OCI-LY7 (cell line): ENCODE results near the gene SMOC1. TPM values are rescaled to one million over a fixed set of nuclear protein-coding genes. Genes with fewer than 3 reads are reported as not detected.

Source experiments
- BruUV-seq: library from RNA; stranded (reverse); fragments of 400-500 nt; replicated peaks from 2 replicates; lab custom pipeline; 2021; lab: Mats Ljungman, UMichigan
- CTCF ChIA-PET: fragments of 300-600 bp; sonication (Branson Sonifier 250); formaldehyde crosslinking; loops from one replicate; lab custom pipeline; 2022; ENCODE audit warnings: antibody characterized with exemption; ENCODE audit not compliant: unreplicated experiment; lab: Charles Lee
- POLR2A ChIA-PET: fragments of 300-600 bp; sonication (Branson Sonifier 250); formaldehyde crosslinking; loops from one replicate; lab custom pipeline; 2022; ENCODE audit warnings: antibody characterized with exemption; lab: Charles Lee
- DNase-seq: peaks from one replicate; pipeline ENCODE4 v3.0.0-alpha.2; 2015; ENCODE audit warnings: low spot score
- H2AFZ ChIP-seq: fragments of 200-600 bp; sonication (generic), shearing (Covaris generic); 2 replicates; pipeline ENCODE4 v1.6.1; 2014; ENCODE audit warnings: mild to moderate bottlenecking, antibody characterized with exemption, low read length, moderate library complexity
- H3K27ac ChIP-seq: fragments of 200-600 bp; sonication (generic); 2 replicates; pipeline ENCODE4 v1.5.1; 2014; ENCODE audit warnings: mixed run types, low read depth, mild to moderate bottlenecking, moderate library complexity, low read length, inconsistent platforms; ENCODE audit not compliant: poor library complexity, severe bottlenecking
- H3K36me3 ChIP-seq: fragments of 200-600 bp; sonication (generic); 2 replicates; pipeline ENCODE4 v1.6.1; 2014; ENCODE audit warnings: mild to moderate bottlenecking, antibody characterized with exemption, low read length, moderate library complexity, mixed read lengths; ENCODE audit not compliant: insufficient read depth
- H3K4me1 ChIP-seq: fragments of 200-600 bp; sonication (generic); 2 replicates; pipeline ENCODE4 v1.5.1; 2014; ENCODE audit warnings: mild to moderate bottlenecking, low read length; ENCODE audit not compliant: insufficient read depth, poor library complexity, severe bottlenecking
- H3K4me2 ChIP-seq: fragments of 200-600 bp; sonication (generic); 2 replicates; pipeline ENCODE4 v1.6.1; 2014; ENCODE audit warnings: mild to moderate bottlenecking, low read length
- H3K4me3 ChIP-seq: fragments of 200-600 bp; sonication (generic); 2 replicates; pipeline ENCODE4 v1.5.1; 2014; ENCODE audit warnings: mild to moderate bottlenecking, low read depth, low read length; ENCODE audit not compliant: poor library complexity, severe bottlenecking
- H3K79me2 ChIP-seq: fragments of 200-600 bp; sonication (generic); 2 replicates; pipeline ENCODE4 v1.6.1; 2016; ENCODE audit warnings: low read depth, mild to moderate bottlenecking, low read length, moderate library complexity, mixed read lengths; ENCODE audit not compliant: insufficient read depth
- H3K9me2 ChIP-seq: fragments of 200-600 bp; sonication (generic); 2 replicates; pipeline ENCODE4 v1.6.1; 2016; ENCODE audit warnings: mild to moderate bottlenecking, low read length, mixed read lengths; ENCODE audit not compliant: insufficient read depth
- H3K9me3 ChIP-seq: fragments of 200-600 bp; sonication (generic); 2 replicates; pipeline ENCODE4 v1.6.1; 2014; ENCODE audit warnings: mild to moderate bottlenecking, mixed run types, low read length, mixed read lengths
- H4K20me1 ChIP-seq: fragments of 200-600 bp; sonication (generic); 2 replicates; pipeline ENCODE4 v1.6.1; 2014; ENCODE audit warnings: mild to moderate bottlenecking, antibody characterized with exemption, low read length, moderate library complexity, mixed read lengths; ENCODE audit not compliant: insufficient read depth
- CTCF ChIP-seq: fragments of 200-600 bp; sonication (generic); conservative IDR thresholded peaks from 2 replicates; pipeline ENCODE4 v1.5.1; 2014; ENCODE audit warnings: mild to moderate bottlenecking, antibody characterized with exemption, low read length, moderate library complexity, mixed read lengths
- EZH2phosphoT487 ChIP-seq: fragments of 200-600 bp; sonication (generic); IDR thresholded peaks from 2 replicates; pipeline ENCODE4 v1.6.1; 2018; ENCODE audit warnings: low read depth, borderline replicate concordance, mild to moderate bottlenecking, mixed run types, antibody characterized with exemption, low read length, moderate library complexity, mixed read lengths
- intact Hi-C: fragments of 100-400 bp; cut with micrococcal nuclease; formaldehyde crosslinking; loops from one replicate; pipeline ENCODE4 v1.10.0; 2022; ENCODE audit not compliant: unreplicated experiment
- total RNA-seq, 2 experiments: library from RNA; depleted of rRNA in 1 of 2; stranded (reverse); fragments of >200 nt in 1 of 2; shearing (Covaris generic) in 1 of 2; gene quantifications; 2 replicates each; pipeline ENCODE4 v1.2.3, GENCODE V29; 2014 to 2022

The SMOC1 gene
- total RNA-seq, 2 experiments from 2014 or later: not detected

GRCh38 chr14:70036665-70037064, 157.4 kb downstream of the SMOC1 start:
- no peaks in the 10 kb centered on the region for H3K9me2 ChIP-seq
- no peaks in the 10 kb centered on the region for H3K9me3 ChIP-seq
- no peaks in the 10 kb centered on the region for H3K36me3 ChIP-seq
- no peak overlapping the region for H3K27ac ChIP-seq
- H3K4me1 ChIP-seq: no peaks in the 10 kb centered on the region
- H3K4me3 ChIP-seq: no peak overlapping the region
- ChIA-PET CTCF (no interaction called here), POLR2A (no interaction called here)
- TF ChIP-seq EZH2phosphoT487 (no peak), CTCF (0 out of 2 replicates have a peak, but pooled peaks have one; percentile 20)
- BruUV-seq: no TSS peak
- intact Hi-C loops: no loop called here
- H3K4me2 ChIP-seq: no peak overlapping the region
- H3K79me2 ChIP-seq: no peaks in the 10 kb centered on the region
- no peaks in the 10 kb centered on the region for H4K20me1 ChIP-seq
- no peak for DNase-seq
- no peak overlapping the region for H2AFZ ChIP-seq

- Histone ChIP-seq H3K9me3 (no peaks in the 10 kb centered on the region), H3K9me2 (no peaks in the 10 kb centered on the region), H4K20me1 (no peaks in the 10 kb centered on the region), H3K4me3 (no peak overlapping the region), H3K36me3 (no peaks in the 10 kb centered on the region), H2AFZ (no peak overlapping the region), H3K4me2 (no peak overlapping the region), H3K4me1 (no peaks in the 10 kb centered on the region), H3K27ac (no peak overlapping the region), H3K79me2 (no peaks in the 10 kb centered on the region)
- intact Hi-C loops: no loop called here
- ChIA-PET CTCF (no interaction called here), POLR2A (no interaction called here)
- no TSS peak for BruUV-seq
- TF ChIP-seq EZH2phosphoT487 (no peak), CTCF (no peak)
- no peak for DNase-seq
Observed at GRCh38 chr14:70043001-70043400, 163.8 kb downstream of the SMOC1 start.

DNA sequence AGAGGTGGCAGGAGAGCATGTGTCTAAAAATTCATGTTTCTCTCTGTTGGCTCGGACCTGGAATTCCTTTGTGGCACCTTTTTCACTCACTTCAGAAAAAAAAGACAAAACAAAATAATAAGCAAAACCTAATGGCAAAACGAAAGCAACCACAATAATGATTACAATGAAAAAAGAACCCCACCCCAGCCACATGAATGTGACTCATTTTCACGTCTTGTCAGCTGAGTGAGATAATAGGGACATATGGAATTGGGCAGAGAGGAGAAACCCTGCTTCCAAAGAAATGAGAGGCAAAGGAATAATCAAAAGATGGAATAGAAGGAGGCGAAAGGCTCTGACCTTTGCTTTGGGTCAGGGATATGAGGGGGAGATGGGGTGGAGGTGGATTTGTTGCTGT, 166.1 kb downstream of the SMOC1 start:
- TF ChIP-seq CTCF: no peak
- no peak for TF ChIP-seq EZH2phosphoT487
- no peaks in the 10 kb centered on the region for H3K36me3 ChIP-seq
- H3K79me2 ChIP-seq: no peaks in the 10 kb centered on the region
- H3K4me3 ChIP-seq: no peak overlapping the region
- no peak overlapping the region for H3K27ac ChIP-seq
- intact Hi-C loops: no loop called here
- H3K9me3 ChIP-seq: no peaks in the 10 kb centered on the region
- CTCF ChIA-PET: interaction anchor here (0.5 kb wide), 1 partner anchor 96 kb away, joined by 3 read pairs; no protein-coding TSS in a partner anchor
- H3K4me1 ChIP-seq: no peaks in the 10 kb centered on the region
- H3K9me2 ChIP-seq: no peaks in the 10 kb centered on the region
- DNase-seq: no peak
- H4K20me1 ChIP-seq: no peaks in the 10 kb centered on the region
- no peak overlapping the region for H3K4me2 ChIP-seq
- H2AFZ ChIP-seq: no peak overlapping the region
- POLR2A ChIA-PET: no interaction called here
- BruUV-seq: no TSS peak
